ENCODE data around the gene CDIPT. TPM values are rescaled to one million over a fixed set of nuclear protein-coding genes. Genes with fewer than 3 reads are reported as not detected.

Gene CDIPT
- total RNA-seq, 3 donors from 2014 or later (not counting 1 experiment from before 2014, with no cell fraction given): 42.3 to 66.9 (median 53.0) TPM

- ATAC-seq: no peak
- H3K27ac Mint-ChIP-seq: no peak overlapping the region
- H3K27me3 Mint-ChIP-seq (ENCODE audit: low read depth in 2 of 2): no peaks in the 10 kb centered on the region
- TF ChIP-seq CTCF (IDR thresholded peaks at IDR 0.05): no peak
- DNase-seq: no peak
- no peaks in the 10 kb centered on the region for H3K36me3 Mint-ChIP-seq
- Histone ChIP-seq H3K4me3 (ENCODE audit: low read length) (no peak overlapping the region), H3K9me3 (ENCODE audit: control insufficient read depth, insufficient read depth, low read length) (no peaks in the 10 kb centered on the region), H3K36me3 (ENCODE audit: control insufficient read depth, insufficient read depth, low read length) (peaks cover 28% of the 10 kb centered on the region), H3K27me3 (ENCODE audit: control insufficient read depth, insufficient read depth, low read length) (no peaks in the 10 kb centered on the region), H3K4me1 (ENCODE audit: control insufficient read depth, insufficient read depth, low read length) (peaks cover 5% of the 10 kb centered on the region), H3K27ac (ENCODE audit: low read length) (no peak overlapping the region)
- no peaks in the 10 kb centered on the region for H3K9me3 Mint-ChIP-seq
- H3K4me3 Mint-ChIP-seq: no peak overlapping the region
- peaks cover 0 to 6% of the 10 kb centered on the region in 2 donors for H3K4me1 Mint-ChIP-seq
- intact Hi-C loops (cut with micrococcal nuclease): loop anchor here (2.0 kb wide), 1 partner anchor 157 kb away; no protein-coding TSS in a partner anchor
- 89% methylated on average over 5 of the region's 5 CpGs for WGBS (ENCODE audit: insufficient coverage)
Observed at GRCh38 chr16:29849505-29849904, 13.5 kb downstream of the CDIPT start.

GRCh38 chr16:29848420-29849297, 14.4 kb downstream of the CDIPT start:
- H3K4me3 ChIP-seq (ENCODE audit: low read length): no peak overlapping the region
- Mint-ChIP-seq H3K9me3 (no peaks in the 10 kb centered on the region), H3K4me3 (no peak overlapping the region), H3K27me3 (ENCODE audit: low read depth in 2 of 2) (no peaks in the 10 kb centered on the region), H3K36me3 (no peaks in the 10 kb centered on the region), H3K27ac (peak overlapping the region; percentile 36 to 75), H3K4me1 (peaks cover 0 to 6% of the 10 kb centered on the region in 2 donors)
- peaks cover 28% of the 10 kb centered on the region for H3K36me3 ChIP-seq (ENCODE audit: control insufficient read depth, insufficient read depth, low read length)
- peaks cover 5% of the 10 kb centered on the region for H3K4me1 ChIP-seq (ENCODE audit: control insufficient read depth, insufficient read depth, low read length)
- DNase-seq: peak; percentile 75 to 89
- H3K27me3 ChIP-seq (ENCODE audit: control insufficient read depth, insufficient read depth, low read length): no peaks in the 10 kb centered on the region
- peak; percentile 85 to 97 (median 90) for ATAC-seq
- intact Hi-C loops (cut with micrococcal nuclease): loop anchor here (1.0 to 2.0 kb wide), 2 partner anchors 147 to 156 kb away; no protein-coding TSS in a partner anchor
- H3K9me3 ChIP-seq (ENCODE audit: control insufficient read depth, insufficient read depth, low read length): no peaks in the 10 kb centered on the region
- no peak overlapping the region for H3K27ac ChIP-seq (ENCODE audit: low read length)
- WGBS (ENCODE audit: insufficient coverage): 55% methylated on average over 14 of the region's 15 CpGs
- TF ChIP-seq CTCF (IDR thresholded peaks at IDR 0.05): peak; percentile 84

GRCh38 chr16:29845656-29846055, 17.4 kb downstream of the CDIPT start:
- H3K27ac Mint-ChIP-seq: peak overlapping the region in 1 of 2 donors; percentile 63
- H3K4me1 ChIP-seq (ENCODE audit: control insufficient read depth, insufficient read depth, low read length): peaks cover 5% of the 10 kb centered on the region
- H3K27me3 ChIP-seq (ENCODE audit: control insufficient read depth, insufficient read depth, low read length): no peaks in the 10 kb centered on the region
- 96% methylated on average over 18 of the region's 18 CpGs for WGBS (ENCODE audit: insufficient coverage)
- H3K27ac ChIP-seq (ENCODE audit: low read length): no peak overlapping the region
- H3K4me1 Mint-ChIP-seq: peaks cover 0 to 6% of the 10 kb centered on the region in 2 donors
- no peaks in the 10 kb centered on the region for H3K9me3 Mint-ChIP-seq
- H3K36me3 Mint-ChIP-seq: no peaks in the 10 kb centered on the region
- intact Hi-C loops (cut with micrococcal nuclease): no loop called here
- H3K9me3 ChIP-seq (ENCODE audit: control insufficient read depth, insufficient read depth, low read length): no peaks in the 10 kb centered on the region
- no peak overlapping the region for H3K4me3 Mint-ChIP-seq
- no peak for DNase-seq
- no peaks in the 10 kb centered on the region for H3K27me3 Mint-ChIP-seq (ENCODE audit: low read depth in 2 of 2)
- no peak for ATAC-seq
- peaks cover 46% of the 10 kb centered on the region for H3K36me3 ChIP-seq (ENCODE audit: control insufficient read depth, insufficient read depth, low read length)
- TF ChIP-seq CTCF (IDR thresholded peaks at IDR 0.05): no peak
- H3K4me3 ChIP-seq (ENCODE audit: low read length): no peak overlapping the region

Data from natural killer cell (primary cell).